Left renal pelvis (tissue), 4 donors: ENCODE data around the gene TBC1D25. TPM values are rescaled to one million over a fixed set of nuclear protein-coding genes. Genes with fewer than 3 reads are reported as not detected.
A peak's percentile ranks its signal among the peaks of the same experiment; 100 is the strongest.

ENCODE experiments used
- DNase-seq, 4 donors: peaks; one replicate each; pipeline ENCODE4 v3.0.0-alpha.2; 2013; ENCODE audit warnings: low read depth in 4 of 4, low spot score in 3 of 4
- polyA plus RNA-seq, 4 donors: library from polyadenylated mRNA; unstranded; fragments of 120-200 nt; gene quantifications; one replicate each; pipeline ENCODE4 v1.2.1, GENCODE V29; 2013; ENCODE audit not compliant: insufficient read length in 4 of 4

Gene TBC1D25
- polyA plus RNA-seq, 4 donors: 8.9 to 12.2 (median 9.6) TPM

DNA sequence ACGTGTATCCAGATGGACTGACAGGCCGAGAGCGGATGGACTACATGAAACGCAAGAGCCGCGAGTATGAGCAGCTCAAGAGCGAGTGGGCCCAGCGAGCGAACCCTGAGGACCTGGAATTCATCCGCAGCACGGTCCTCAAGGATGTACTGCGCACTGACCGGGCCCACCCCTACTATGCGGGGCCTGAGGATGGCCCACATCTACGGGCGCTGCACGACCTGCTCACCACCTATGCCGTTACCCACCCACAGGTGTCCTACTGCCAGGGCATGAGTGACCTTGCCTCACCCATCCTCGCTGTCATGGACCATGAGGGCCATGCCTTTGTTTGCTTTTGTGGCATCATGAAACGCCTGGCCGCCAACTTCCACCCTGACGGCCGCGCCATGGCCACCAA is 20.1 kb downstream of the TBC1D25 start:
- DNase-seq: no peak

DNA sequence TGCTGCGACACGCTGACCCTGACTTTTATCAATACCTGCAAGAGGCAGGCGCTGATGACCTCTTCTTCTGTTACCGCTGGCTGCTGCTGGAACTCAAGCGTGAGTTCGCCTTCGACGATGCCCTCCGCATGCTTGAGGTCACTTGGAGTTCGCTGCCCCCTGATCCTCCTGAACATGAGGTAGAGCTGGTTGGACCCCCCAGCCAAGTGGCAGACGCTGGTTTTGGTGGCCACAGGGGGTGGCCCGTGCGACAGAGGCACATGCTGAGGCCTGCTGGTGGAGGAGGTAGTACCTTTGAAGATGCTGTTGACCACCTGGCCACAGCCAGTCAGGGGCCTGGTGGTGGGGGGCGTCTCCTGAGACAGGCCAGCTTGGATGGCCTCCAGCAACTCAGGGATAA is 20.5 kb downstream of the TBC1D25 start:
- DNase-seq: no peak

DNA sequence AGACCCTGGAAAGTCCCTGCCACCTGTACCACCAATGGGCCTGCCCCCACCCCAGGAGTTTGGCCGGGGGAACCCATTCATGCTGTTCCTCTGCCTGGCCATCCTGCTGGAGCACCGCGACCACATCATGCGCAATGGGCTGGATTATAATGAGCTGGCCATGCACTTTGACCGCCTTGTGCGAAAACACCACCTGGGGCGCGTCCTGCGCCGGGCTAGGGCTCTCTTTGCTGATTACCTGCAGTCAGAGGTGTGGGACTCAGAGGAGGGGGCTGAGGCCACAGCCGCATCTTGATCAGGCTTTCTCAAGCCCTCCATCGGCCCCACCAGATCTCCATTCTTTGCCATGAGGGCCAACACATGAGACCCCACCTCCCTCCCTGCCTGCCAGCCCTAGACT is 21.2 kb downstream of the TBC1D25 start:
- no peak for DNase-seq

DNA sequence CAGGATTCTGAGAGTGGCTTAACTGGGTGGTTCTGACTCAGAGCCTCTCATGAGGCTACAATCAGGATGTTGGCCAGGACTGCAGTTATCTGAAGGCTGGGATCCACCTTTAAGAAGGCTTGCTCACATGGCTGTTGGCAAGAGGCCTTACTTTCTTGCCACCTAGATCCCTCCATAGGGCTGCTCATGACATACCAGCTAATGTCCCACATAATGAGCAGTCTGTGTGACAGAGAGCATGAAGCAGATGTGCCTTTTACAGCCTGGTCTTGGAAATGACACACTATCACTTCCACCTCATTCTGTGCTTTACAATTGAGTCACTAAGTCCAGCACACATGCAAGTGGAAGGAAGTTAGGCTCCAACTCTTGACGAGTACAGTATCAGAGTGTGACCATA is 30.4 kb downstream of the TBC1D25 start:
- DNase-seq: no peak

DNA sequence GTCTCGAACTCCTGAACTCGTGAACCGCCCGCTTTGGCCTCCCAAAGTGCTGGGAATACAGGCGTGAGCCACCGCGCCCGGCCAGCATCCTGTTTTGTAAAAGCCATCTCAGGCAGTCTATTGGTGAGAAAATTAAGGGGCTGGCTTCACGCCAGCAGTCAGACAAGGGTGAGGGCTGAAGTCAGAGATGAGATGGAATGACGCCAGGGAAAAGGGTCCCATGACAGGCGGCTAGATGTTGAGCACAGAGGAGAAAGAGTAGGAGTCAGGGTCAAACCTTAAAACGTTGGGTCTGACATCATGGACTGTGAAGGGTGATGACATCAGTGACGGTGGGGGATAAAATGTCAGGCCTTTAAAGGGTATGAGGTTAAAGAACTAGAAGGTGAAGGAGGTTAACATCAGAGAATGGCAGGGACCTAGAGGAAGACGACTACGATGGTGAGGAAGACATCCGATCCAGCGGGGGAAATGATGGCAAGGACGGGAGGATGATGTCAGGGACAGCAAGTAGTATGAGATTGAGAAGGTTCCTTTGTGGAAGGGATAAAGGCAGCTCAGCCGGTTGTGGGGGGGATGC is 34.3 kb downstream of the TBC1D25 start:
- DNase-seq: peak in 2 of 4 donors; percentile 7 to 24

DNA sequence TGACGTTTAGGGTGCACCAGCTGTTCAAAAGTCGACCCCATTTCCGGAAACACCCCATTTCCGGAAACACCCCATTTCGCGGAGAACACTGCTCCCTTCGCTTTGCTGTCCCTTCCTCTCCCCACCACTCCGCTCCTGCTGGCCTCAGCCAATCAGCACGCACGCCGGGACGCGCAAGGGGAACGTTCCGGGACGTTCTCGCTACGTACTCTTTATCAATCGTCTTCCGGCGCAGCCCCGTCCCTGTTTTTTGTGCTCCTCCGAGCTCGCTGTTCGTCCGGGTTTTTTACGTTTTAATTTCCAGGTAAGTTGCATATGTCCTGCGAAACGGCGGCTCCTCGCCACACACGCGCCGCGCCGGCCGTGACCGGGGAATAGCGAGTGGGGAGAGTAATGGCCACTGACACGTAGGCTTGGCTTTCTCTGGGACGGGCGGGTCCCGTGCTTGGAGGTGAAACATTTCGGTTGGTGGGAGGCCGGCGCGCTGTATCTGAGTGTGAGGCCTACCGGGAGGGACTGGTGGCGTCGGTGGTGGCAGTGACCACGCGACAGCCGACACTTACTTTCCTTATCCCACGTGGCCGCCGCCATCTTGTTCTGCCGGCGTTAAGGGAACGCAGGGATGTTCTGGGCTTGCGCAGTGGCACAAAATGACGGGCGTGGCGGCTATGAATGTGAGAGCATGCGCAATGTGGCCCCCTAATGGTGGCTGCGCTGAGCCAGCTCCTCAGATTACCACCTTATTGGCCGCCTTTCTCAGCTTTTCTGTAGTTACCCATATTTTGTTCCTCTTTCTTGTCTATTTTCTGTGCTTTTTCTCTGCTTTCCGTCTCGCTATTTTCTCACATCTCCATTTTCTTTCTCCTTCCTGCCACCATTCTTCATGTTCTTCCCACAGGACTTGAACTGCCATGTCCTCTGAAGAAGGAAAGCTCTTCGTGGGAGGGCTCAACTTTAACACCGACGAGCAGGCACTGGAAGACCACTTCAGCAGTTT is 35.1 kb downstream of the TBC1D25 start, which contains the start of gene RBM3:
RBM3 (plus strand) TSS at position 215 of the 997 bp plus-strand sequence; CDS start at position 912, 697 bp downstream.
- DNase-seq: peak; percentile 68 to 81 (median 76)

DNA sequence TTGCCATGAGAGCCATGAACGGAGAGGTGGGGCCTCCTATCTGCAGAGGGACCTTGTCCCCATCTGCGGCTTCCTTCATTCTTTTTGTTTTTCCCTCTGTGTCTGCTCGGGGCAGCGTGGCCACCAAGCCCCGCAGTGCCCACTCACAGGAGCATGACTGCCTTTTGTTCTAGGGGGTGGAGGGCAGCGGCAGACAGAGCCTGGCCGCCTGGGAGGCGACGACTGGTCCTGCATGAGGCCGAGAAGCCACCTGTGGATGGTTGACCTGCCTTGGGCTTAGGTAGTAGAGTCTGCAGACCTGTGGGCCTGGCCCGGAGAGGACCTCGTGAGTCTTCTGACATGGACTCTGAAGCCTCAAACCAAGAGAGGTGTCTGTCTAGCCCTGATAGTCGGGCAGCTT is 36.1 kb downstream of the TBC1D25 start:
- DNase-seq: no peak

DNA sequence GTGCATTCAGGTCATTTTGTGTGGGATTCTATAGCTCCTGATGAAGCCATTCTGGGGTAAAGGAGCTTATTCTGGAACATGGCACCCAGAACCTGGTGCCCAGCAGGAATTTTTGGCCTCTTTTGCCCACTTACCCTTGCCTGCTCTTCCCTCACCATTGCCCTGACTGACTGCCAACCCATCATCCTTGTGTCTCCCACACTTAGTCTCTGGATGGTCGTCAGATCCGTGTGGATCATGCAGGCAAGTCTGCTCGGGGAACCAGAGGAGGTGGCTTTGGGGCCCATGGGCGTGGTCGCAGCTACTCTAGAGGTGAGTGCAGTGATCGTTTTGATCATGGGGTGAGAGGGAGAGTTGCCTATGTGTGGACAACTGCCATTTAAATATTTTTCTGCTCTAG is 36.6 kb downstream of the TBC1D25 start:
- DNase-seq: no peak

DNA sequence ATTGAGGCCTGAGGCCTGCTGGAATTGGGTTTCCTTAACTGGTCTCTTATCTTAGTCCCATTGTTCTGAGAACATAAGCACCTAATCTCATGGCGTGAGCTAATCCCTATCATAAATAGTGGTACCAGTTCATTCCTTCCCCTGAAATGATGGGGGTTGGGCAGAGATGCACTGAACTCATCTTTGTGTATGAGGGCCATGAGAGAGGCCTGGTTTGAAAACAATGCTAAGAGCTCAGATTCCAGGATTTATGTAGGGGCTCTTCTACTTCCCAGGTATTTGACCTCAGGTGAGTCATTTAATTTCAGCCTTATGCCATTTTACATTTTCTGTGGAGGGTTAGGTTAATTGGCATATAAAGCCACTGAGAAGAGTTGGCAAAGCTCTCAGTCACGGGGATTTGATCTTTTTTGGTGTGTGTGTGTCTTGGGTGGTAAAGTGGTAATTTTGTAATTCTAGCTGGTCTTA is 39.2 kb downstream of the TBC1D25 start:
- DNase-seq: no peak

DNA sequence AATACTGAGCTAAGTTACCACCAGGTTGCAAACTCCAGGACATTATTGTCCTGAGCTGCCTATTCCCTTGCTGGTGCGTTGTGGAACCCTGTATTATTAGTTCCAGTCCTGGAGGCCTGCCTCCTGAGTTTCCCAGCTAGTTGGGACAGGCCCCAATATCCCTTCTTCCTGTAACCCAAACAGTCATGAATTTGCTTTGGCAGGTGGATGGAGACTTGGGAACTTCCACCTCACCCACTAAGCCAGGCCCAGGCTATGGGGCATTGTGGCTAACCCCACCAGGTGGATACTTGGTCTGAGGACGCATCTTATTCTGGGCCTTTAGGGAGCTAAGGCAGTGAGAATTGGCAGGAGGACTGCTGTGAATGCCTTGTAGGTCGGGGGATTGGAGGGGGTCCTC is 39.7 kb downstream of the TBC1D25 start:
- DNase-seq: no peak

DNA sequence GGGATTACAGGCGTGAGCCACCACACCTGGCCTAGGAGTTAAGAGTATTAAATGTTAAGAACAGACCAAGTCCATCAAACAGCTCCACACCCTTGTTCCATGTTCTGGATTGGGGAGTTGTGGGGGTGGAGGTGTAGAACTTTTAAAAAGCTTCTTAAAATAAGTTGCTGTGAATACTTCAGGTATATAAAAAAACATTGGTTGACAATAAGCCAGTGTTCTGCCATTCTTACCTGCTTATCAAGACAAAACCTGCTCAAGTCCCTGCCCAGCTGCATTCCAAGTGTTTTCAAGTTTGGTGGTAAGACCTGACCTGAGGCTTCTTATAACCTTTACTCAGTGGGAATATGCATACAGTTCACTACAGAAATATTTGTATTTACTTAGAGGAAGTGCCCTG is 41.1 kb downstream of the TBC1D25 start:
- DNase-seq: no peak

DNA sequence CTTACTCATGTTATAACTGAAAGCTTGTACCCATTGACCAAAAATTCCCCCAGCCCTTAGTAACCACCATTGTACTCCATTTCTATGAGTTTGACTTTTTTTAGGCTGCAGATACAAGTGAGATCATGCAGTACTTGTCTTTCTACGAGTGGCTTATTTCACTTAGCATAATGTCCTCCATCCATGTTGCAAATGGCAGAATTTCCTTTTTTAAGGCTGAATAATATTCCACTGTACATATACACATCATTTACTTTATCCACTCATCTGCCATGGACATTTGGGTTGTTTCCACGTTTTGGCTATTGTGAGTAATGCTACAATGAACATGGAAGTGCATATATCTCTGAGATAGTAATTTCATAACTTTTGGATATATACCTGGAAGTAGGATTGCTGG is 45.2 kb downstream of the TBC1D25 start:
- no peak for DNase-seq

DNA sequence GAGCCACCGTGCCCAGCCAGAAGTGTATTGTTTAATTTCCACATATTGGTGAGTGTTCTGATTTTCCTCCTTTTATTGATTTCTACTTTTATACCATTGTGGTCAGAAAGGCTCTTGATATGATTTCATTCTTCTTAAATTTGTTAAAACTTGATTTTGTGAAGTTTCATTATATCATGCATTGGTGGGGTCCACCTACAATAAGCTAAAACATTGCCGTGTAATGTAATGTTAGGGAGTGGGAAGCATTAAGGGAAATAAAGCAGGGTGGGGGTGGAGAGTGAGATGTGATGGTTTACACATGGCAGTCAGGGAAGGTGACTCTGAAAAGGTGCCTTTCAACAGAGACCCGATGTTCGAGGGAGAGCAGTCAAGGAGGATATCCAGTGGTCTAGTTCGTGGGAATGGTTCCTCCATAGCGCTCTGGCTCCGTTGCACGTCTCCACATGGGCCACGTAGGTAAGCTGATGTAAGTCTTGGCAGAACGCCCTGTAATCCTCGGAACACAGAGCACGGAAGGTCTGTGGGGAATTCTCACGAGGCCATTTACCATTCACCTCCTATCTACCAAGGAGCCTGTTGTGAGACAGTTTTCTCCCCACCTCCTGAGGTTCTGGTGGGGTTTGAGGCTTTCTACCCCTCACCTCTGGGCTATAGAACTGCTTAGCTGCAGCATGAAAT is 50.1 kb downstream of the TBC1D25 start:
- no peak for DNase-seq

DNA sequence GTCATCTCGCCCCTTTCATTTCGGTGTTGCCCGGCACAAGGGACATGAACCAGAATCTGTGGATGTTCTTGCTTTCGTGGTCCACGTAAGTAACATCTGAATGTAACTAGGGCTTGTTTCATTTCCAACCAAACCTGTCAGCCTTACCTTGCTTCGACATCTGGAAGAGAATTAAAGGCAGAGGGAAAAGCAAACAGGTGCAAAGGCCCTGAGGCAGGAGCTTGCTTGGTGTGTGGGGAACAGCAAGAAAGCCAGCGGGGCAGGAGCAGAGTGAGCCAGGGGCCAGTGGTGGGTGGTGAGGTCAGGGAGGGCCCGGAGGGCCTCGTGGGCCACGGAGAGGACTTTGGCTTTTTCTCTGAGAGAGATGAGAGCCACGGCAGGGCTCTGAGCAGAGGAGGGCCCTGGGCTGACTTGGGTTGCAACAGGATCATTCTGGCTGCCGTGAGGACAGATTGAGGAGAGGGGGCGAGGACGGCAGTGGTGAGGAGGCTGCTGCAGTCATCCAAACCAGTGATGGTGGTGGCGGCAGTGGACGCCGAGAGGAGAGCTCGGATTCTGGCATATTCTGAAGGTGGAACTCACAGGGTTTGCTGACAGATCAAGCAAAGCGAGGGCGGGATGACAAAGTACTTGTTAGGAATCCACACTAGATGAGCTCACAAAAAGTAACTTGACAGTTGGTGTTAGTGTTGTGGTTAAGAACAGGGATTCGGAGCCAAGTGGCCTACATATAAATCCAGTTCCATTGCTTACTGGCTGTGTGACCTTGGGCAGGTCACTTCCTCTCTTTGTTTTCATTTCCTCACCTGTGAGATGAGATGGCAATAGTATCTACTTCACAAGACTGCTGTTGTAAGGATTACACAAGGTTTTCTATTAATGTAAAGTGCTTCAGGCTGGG is 50.9 kb downstream of the TBC1D25 start:
- no peak for DNase-seq

DNA sequence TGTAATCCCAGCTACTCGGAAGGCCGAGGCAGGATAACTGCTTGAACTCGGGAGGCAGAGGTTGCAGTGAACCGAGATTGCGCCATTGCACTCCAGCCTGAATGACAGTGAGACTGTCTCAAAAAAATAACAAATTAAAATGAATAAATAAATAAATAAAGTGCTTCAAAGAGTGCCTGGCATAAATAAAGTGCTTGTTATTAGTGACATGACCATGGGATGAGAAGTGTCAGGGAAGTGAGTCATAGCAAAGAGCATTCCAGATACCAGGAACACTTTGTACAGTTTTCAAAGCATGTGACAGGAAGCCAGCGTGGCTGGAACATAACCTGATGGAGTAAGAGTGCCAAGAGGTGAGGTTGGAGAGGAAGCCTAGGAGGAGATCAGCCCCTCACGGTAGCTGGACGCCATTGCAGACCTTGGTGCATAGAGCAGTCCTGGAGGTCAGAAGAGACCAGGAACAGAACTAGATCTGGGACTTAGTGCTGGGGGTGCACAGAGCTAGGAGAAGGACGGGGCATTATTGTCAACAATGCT is 51.8 kb downstream of the TBC1D25 start:
- no peak for DNase-seq

DNA sequence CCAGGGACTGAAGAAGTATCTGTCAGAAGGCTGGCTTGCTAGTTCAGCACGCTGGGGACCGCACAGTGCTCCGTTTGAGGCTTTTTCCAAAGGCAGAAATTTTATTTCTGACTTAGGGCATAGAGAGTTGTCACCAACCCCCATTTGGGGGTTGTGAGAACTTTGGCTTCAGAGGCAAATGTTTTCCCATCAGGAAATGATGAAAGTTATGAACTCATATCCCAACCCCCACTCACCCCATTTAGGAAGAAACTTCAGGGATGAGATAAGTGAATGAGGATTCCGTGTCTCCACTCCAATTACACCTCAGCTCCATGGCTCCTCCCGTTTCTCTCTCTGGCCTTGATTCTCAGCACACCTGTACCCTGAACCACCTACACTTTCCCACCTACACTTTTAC is 53.5 kb downstream of the TBC1D25 start:
- DNase-seq: no peak

DNA sequence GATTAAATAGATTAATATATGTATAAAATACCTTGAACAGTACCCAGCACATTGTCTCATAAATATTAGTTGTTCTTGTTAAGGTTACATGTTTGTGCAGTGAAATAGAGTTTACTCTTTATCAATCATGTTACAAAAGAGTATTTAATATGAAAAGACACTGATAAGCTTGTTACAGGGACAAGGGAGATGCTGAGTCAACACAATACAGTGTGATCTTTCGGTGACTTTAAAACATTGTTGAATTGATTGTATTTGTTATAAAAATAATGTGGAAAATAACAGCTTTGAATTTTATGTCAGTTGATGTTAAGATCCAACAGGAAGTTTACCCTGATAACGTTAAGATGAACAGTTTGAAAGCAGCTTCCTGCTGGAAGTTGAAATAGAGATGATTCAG is 56.4 kb downstream of the TBC1D25 start:
- no peak for DNase-seq

DNA sequence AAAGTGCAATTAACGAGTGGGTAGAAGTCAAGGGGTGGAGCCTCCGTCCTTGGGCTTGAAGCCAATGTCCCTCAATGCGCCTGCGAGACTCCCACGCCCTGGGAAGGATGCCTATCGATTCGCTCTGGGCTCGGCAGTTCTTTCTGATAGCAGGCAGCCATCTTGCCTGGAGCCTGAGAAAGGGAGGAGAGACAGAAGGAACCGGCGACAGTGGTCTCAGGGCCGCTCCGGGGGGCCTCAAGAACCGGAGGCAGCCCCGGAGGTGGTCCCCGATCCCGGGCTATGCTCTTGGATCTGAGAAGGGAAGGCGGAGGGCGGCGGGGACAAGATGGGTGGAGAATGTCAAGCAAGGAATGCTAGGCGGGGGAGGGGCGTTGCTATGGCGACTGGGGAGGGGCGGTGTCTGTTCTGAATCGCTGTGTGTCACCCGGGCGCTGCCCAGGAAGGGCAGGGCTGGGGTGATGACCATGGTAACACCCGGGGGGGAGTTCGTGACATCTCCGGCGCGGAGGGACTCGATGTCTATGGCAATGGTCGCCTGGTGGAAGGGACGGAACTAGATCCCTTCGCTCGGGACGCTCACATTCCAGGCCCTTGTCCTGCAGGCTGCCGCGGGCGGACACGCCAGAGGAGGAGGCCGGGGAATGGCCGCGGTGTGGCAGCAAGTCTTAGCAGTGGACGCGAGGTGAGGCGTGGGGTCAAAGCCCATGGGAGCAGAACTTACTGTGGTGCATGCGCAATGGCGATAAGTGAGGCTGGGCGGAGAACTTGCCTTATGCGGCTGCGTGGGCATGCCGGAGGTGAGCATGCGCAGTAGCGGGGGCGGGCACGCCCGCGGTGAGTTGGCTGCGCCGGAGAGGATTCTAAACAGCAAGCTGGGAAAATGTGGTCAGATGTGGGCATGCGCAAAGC is 58.1 kb downstream of the TBC1D25 start, which contains the start of gene WDR13:
WDR13 (plus strand) TSS at position 140 of the 912 bp plus-strand sequence; CDS start at position 645, 505 bp downstream.
- peak; percentile 78 to 81 (median 79) for DNase-seq

DNA sequence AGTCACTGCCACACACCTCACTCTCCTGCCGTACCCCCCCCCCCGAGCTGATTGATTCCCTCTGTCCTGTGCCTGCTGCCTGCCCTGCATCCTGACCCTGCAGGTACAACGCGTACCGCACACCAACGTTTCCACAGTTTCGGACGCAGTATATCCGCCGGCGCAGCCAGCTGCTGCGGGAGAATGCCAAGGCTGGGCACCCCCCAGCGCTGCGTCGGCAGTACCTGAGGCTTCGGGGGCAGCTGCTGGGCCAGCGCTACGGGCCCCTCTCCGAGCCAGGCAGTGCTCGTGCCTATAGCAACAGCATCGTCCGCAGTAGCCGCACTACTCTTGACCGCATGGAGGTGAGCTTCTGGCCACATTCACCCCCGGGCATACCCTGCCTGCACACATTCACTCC is 59.1 kb downstream of the TBC1D25 start:
- DNase-seq: no peak
